GM12878 (cell line): ENCODE data around the gene C5AR2. TPM values are rescaled to one million over a fixed set of nuclear protein-coding genes. Genes with fewer than 3 reads are reported as not detected.

ENCODE experiments used
- ATAC-seq: fragments of 200-7000 bp; cut with Tn5 transposase; 3 replicates; pipeline ENCODE4 v1.9.1; 2020; ENCODE audit warnings: mild to moderate bottlenecking, moderate library complexity
- BruUV-seq: library from RNA; stranded (reverse); fragments of 400-500 nt; replicated peaks from 2 replicates; lab custom pipeline; 2021; lab: Mats Ljungman, UMichigan
- CTCF ChIA-PET: fragments of 300-600 bp; sonication (Branson Sonifier 250); formaldehyde crosslinking; extraction: SDS; loops from one replicate; lab custom pipeline; 2021; ENCODE audit warnings: inconsistent platforms; lab: Yijun Ruan, JAX
- POLR2A ChIA-PET: fragments of 350-600 bp; formaldehyde crosslinking; extraction: SDS; loops from one replicate; lab custom pipeline; 2021; ENCODE audit warnings: inconsistent platforms; lab: Charles Lee
- RAD21 ChIA-PET: fragments of 300-600 bp; sonication (Branson Sonifier 250); formaldehyde crosslinking; loops from one replicate; lab custom pipeline; 2023; ENCODE audit warnings: antibody characterized with exemption; ENCODE audit not compliant: unreplicated experiment; lab: Charles Lee
- SMC1A ChIA-PET: fragments of 300-600 bp; sonication (Branson Sonifier 250); formaldehyde crosslinking; loops from one replicate; lab custom pipeline; 2023; ENCODE audit not compliant: unreplicated experiment, uncharacterized antibody; lab: Charles Lee
- DNase-seq: peaks from one replicate; pipeline ENCODE4 v3.0.0-alpha.2; 2011; ENCODE audit warnings: low read depth, low spot score
- FAIRE-seq: peaks from 3 replicates; lab custom pipeline; 2011; peaks lifted over from hg19 to GRCh38; lab: Jason Lieb, UNC
- H2AFZ ChIP-seq: 2 replicates; pipeline ENCODE4 v1.6.0; 2011; ENCODE audit warnings: low read depth, low read length, control low read depth; ENCODE audit not compliant: control insufficient read depth
- H3K27ac ChIP-seq: 2 replicates; pipeline ENCODE4 v1.5.1; 2011; ENCODE audit warnings: control low read depth; ENCODE audit not compliant: control insufficient read depth, insufficient read depth
- H3K27me3 ChIP-seq, 2 experiments: replicated peaks in 1 of 2; 2 replicates each; pipeline versions ENCODE4 v1.6.0 to v1.6.1; 2011; ENCODE audit warnings: low read length in 1 of 2; ENCODE audit not compliant: control insufficient read depth in 2 of 2, insufficient read depth in 2 of 2
- H3K36me3 ChIP-seq, 2 experiments: 2 replicates each; pipeline ENCODE4 v1.5.1; 2011; ENCODE audit warnings: low read length in 1 of 2; ENCODE audit not compliant: control insufficient read depth in 2 of 2, insufficient read depth in 2 of 2
- H3K4me1 ChIP-seq: 2 replicates; pipeline ENCODE4 v1.6.1; 2011; ENCODE audit warnings: mild to moderate bottlenecking, low read length, moderate library complexity, mixed read lengths; ENCODE audit not compliant: control insufficient read depth, insufficient read depth
- H3K4me2 ChIP-seq: 2 replicates; pipeline ENCODE4 v1.6.0; 2011; ENCODE audit warnings: control low read depth; ENCODE audit not compliant: control insufficient read depth, insufficient read depth
- H3K4me3 ChIP-seq: fragments of 200-600 bp; sonication (generic); 2 replicates; pipeline ENCODE4 v1.5.1; 2016
- H3K79me2 ChIP-seq: 2 replicates; pipeline ENCODE4 v1.6.0; 2011; ENCODE audit warnings: low read length; ENCODE audit not compliant: control insufficient read depth, insufficient read depth
- H3K9ac ChIP-seq: 2 replicates; pipeline ENCODE4 v1.8.0; 2011; ENCODE audit warnings: low read length, control low read depth, mixed read lengths; ENCODE audit not compliant: control insufficient read depth, insufficient read depth
- H3K9me3 ChIP-seq: replicated peaks from 3 replicates; pipeline ENCODE4 v1.5.1; 2011; ENCODE audit warnings: mild to moderate bottlenecking, low read length; ENCODE audit not compliant: control insufficient read depth, insufficient read depth
- H4K20me1 ChIP-seq: 2 replicates; pipeline ENCODE4 v1.6.0; 2011; ENCODE audit not compliant: control insufficient read depth, insufficient read depth
- BACH1 ChIP-seq: fragments of 450-650 bp; IDR thresholded peaks from 2 replicates; pipeline ENCODE4 v1.6.1; 2017; ENCODE audit warnings: mild to moderate bottlenecking, borderline replicate concordance
- CBFB ChIP-seq: IDR thresholded peaks from 2 replicates; pipeline ENCODE4 v1.6.1; 2016; ENCODE audit warnings: antibody characterized with exemption, low read depth
- CBX3 ChIP-seq: fragments of 200-600 bp; sonication (generic); IDR thresholded peaks from 2 replicates; pipeline ENCODE4 v1.6.1; 2016; ENCODE audit warnings: low read depth, borderline replicate concordance
- CBX5 ChIP-seq: sonication (generic); IDR thresholded peaks from 2 replicates; pipeline ENCODE4 v1.6.1; 2016; ENCODE audit warnings: low read depth, moderate library complexity, mild to moderate bottlenecking, inconsistent platforms
- FOS ChIP-seq: IDR thresholded peaks from 3 replicates; pipeline ENCODE4 v1.6.1; 2011; ENCODE audit warnings: borderline replicate concordance; ENCODE audit not compliant: insufficient read length; ENCODE audit errors: extremely low read depth
- LARP7 ChIP-seq: fragments of 450-650 bp; IDR thresholded peaks from 2 replicates; pipeline ENCODE4 v1.6.1; 2017; ENCODE audit warnings: mild to moderate bottlenecking
- NFYA ChIP-seq: IDR thresholded peaks from 2 replicates; pipeline ENCODE4 v1.6.1; 2011; ENCODE audit warnings: low read depth, mild to moderate bottlenecking, low read length, improper control_type of control experiment, borderline replicate concordance
- NR2C1 ChIP-seq: fragments of 450-650 bp; IDR thresholded peaks from 2 replicates; pipeline ENCODE4 v1.6.1; 2017; ENCODE audit warnings: antibody characterized with exemption, mild to moderate bottlenecking, moderate library complexity
- POU2F2 ChIP-seq: IDR thresholded peaks from 3 replicates; pipeline ENCODE4 v1.6.1; 2011; ENCODE audit warnings: low read depth, mild to moderate bottlenecking, low read length, borderline replicate concordance
- RUNX3 ChIP-seq: IDR thresholded peaks from 2 replicates; pipeline ENCODE4 v1.6.1; 2012; ENCODE audit warnings: low read length, inconsistent platforms
- SMAD1 ChIP-seq: fragments of 450-650 bp; IDR thresholded peaks from 2 replicates; pipeline ENCODE4 v1.6.1; 2018; ENCODE audit warnings: mild to moderate bottlenecking, low read depth; ENCODE audit not compliant: partially characterized antibody
- SMAD5 ChIP-seq: IDR thresholded peaks from 2 replicates; pipeline ENCODE4 v1.6.1; 2016; ENCODE audit warnings: antibody characterized with exemption, low read depth
- TAF1 ChIP-seq: IDR thresholded peaks from 2 replicates; pipeline ENCODE4 v1.6.1; 2011; ENCODE audit warnings: mild to moderate bottlenecking, low read depth, low read length, borderline replicate concordance
- YBX1 ChIP-seq: fragments of 450-650 bp; IDR thresholded peaks from 2 replicates; pipeline ENCODE4 v1.6.1; 2016; ENCODE audit warnings: antibody characterized with exemption
- WGBS: methylation state at CpG from one replicate; pipeline ENCODE4 v1.1.6; 2016; ENCODE audit warnings: low lambda C conversion rate; ENCODE audit not compliant: insufficient replicate concordance, insufficient coverage; ENCODE audit errors: missing lambda C conversion rate; 5-methylcytosine and 5-hydroxymethylcytosine counted together
- in situ Hi-C: fragments of 300-500 bp; cut with MboI; formaldehyde crosslinking; loops from 9 replicates; pipeline ENCODE4 v1.14.3; 2018; ENCODE audit warnings: mixed read lengths
- intact Hi-C: fragments of 100-400 bp; cut with micrococcal nuclease; formaldehyde crosslinking; loops from one replicate; pipeline ENCODE4 v1.14.2; 2022; ENCODE audit not compliant: unreplicated experiment
- polyA plus RNA-seq, 11 experiments: library from polyadenylated mRNA; depleted of rRNA in 4 of 11; unstranded in 6 of 11; stranded (reverse) in 5 of 11; fragments of >200 nt; fragmentation: Nextera tagmentation in 4 of 11; fragmentation: Illumina TruSeq in 1 of 11; extraction: Ambion mirVana in 4 of 11; extraction: Trizol in 1 of 11; gene quantifications; 1 replicate in 1 of 11; 2 replicates in 10 of 11; pipeline versions ENCODE4 v1.2.1 to v1.2.3, GENCODE V29; 2011 to 2016; ENCODE audit warnings: inconsistent platforms in 2 of 11, missing spikeins in 2 of 11, low read depth in 1 of 11
- total RNA-seq, 4 experiments: library from RNA; depleted of rRNA in 3 of 4; stranded (reverse); fragments of >200 nt in 3 of 4; fragmentation: Illumina TruSeq in 1 of 4; extraction: Trizol in 1 of 4; gene quantifications; 2 replicates each; pipeline versions ENCODE4 v1.2.1 to v1.2.3, GENCODE V29; 2013 to 2021
- TF ChIP-seq, protein P1 (sequence below): IDR thresholded peaks from 2 replicates; pipeline ENCODE4 v1.6.1; 2012; ENCODE audit warnings: improper control_type of control experiment, low read depth, low read length; ENCODE audit not compliant: insufficient replicate concordance
- TF ChIP-seq, protein P2 (sequence below): IDR thresholded peaks from 2 replicates; pipeline ENCODE4 v1.6.1; 2012; ENCODE audit warnings: low read depth, low read length, improper control_type of control experiment

C5AR2 gene
- total and polyA plus RNA-seq, 10 of the 15 experiments (the other 5 are each of a cell fraction or from before 2014, with no cell fraction given): 0.01 TPM; not detected in 9

DNA sequence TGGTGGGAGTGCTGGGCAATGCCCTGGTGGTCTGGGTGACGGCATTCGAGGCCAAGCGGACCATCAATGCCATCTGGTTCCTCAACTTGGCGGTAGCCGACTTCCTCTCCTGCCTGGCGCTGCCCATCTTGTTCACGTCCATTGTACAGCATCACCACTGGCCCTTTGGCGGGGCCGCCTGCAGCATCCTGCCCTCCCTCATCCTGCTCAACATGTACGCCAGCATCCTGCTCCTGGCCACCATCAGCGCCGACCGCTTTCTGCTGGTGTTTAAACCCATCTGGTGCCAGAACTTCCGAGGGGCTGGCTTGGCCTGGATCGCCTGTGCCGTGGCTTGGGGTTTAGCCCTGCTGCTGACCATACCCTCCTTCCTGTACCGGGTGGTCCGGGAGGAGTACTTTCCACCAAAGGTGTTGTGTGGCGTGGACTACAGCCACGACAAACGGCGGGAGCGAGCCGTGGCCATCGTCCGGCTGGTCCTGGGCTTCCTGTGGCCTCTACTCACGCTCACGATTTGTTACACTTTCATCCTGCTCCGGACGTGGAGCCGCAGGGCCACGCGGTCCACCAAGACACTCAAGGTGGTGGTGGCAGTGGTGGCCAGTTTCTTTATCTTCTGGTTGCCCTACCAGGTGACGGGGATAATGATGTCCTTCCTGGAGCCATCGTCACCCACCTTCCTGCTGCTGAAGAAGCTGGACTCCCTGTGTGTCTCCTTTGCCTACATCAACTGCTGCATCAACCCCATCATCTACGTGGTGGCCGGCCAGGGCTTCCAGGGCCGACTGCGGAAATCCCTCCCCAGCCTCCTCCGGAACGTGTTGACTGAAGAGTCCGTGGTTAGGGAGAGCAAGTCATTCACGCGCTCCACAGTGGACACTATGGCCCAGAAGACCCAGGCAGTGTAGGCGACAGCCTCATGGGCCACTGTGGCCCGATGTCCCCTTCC, 11.8 kb upstream of the C5AR2 start:
- no peaks in the 10 kb centered on the region for H3K4me1 ChIP-seq
- 73% methylated on average over 46 of the region's 46 CpGs for WGBS
- ChIA-PET CTCF (interaction anchor here (0.6 to 1.0 kb wide), 2 partner anchors 71 to 831 kb away, joined by 3 read pairs; no protein-coding TSS in a partner anchor), RAD21 (no interaction called here), SMC1A (no interaction called here), POLR2A (no interaction called here)
- no peak overlapping the region for H2AFZ ChIP-seq
- H3K9ac ChIP-seq: no peak overlapping the region
- intact Hi-C loops (no loop called here), in situ Hi-C loops (no loop called here)
- no peak overlapping the region for H3K27ac ChIP-seq
- no peak overlapping the region for H3K4me3 ChIP-seq
- H3K4me2 ChIP-seq: no peak overlapping the region
- BruUV-seq: no TSS peak
- H3K79me2 ChIP-seq: no peaks in the 10 kb centered on the region
- DNase-seq (no peak), ATAC-seq (no peak), FAIRE-seq (no peak)
- no peaks in the 10 kb centered on the region for H3K27me3 ChIP-seq
- no peaks in the 10 kb centered on the region for H4K20me1 ChIP-seq
- no peaks in the 10 kb centered on the region for H3K36me3 ChIP-seq
- no peaks in the 10 kb centered on the region; the same call in 2 of the 3 replicates for H3K9me3 ChIP-seq
- TF ChIP-seq POU2F2 (no peak), RUNX3 (no peak), SMAD1 (no peak), NFYA (no peak), TAF1 (no peak), YBX1 (no peak), SMAD5 (no peak), CBX3 (no peak), FOS (no peak), CBX5 (no peak), CBFB (no peak), BACH1 (no peak), NR2C1 (no peak), LARP7 (no peak)
- TF ChIP-seq, protein P1, sequence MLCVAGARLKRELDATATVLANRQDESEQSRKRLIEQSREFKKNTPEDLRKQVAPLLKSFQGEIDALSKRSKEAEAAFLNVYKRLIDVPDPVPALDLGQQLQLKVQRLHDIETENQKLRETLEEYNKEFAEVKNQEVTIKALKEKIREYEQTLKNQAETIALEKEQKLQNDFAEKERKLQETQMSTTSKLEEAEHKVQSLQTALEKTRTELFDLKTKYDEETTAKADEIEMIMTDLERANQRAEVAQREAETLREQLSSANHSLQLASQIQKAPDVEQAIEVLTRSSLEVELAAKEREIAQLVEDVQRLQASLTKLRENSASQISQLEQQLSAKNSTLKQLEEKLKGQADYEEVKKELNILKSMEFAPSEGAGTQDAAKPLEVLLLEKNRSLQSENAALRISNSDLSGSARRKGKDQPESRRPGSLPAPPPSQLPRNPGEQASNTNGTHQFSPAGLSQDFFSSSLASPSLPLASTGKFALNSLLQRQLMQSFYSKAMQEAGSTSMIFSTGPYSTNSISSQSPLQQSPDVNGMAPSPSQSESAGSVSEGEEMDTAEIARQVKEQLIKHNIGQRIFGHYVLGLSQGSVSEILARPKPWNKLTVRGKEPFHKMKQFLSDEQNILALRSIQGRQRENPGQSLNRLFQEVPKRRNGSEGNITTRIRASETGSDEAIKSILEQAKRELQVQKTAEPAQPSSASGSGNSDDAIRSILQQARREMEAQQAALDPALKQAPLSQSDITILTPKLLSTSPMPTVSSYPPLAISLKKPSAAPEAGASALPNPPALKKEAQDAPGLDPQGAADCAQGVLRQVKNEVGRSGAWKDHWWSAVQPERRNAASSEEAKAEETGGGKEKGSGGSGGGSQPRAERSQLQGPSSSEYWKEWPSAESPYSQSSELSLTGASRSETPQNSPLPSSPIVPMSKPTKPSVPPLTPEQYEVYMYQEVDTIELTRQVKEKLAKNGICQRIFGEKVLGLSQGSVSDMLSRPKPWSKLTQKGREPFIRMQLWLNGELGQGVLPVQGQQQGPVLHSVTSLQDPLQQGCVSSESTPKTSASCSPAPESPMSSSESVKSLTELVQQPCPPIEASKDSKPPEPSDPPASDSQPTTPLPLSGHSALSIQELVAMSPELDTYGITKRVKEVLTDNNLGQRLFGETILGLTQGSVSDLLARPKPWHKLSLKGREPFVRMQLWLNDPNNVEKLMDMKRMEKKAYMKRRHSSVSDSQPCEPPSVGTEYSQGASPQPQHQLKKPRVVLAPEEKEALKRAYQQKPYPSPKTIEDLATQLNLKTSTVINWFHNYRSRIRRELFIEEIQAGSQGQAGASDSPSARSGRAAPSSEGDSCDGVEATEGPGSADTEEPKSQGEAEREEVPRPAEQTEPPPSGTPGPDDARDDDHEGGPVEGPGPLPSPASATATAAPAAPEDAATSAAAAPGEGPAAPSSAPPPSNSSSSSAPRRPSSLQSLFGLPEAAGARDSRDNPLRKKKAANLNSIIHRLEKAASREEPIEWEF: no peak
- TF ChIP-seq, protein P2, sequence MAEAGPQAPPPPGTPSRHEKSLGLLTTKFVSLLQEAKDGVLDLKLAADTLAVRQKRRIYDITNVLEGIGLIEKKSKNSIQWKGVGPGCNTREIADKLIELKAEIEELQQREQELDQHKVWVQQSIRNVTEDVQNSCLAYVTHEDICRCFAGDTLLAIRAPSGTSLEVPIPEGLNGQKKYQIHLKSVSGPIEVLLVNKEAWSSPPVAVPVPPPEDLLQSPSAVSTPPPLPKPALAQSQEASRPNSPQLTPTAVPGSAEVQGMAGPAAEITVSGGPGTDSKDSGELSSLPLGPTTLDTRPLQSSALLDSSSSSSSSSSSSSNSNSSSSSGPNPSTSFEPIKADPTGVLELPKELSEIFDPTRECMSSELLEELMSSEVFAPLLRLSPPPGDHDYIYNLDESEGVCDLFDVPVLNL: no peak
